DND-41 (cell line): Measurements from ENCODE around the gene RNF213.

Source experiments
- EZH2 ChIP-seq: IDR thresholded peaks from 3 replicates; pipeline ENCODE4 v1.6.1; 2012; ENCODE audit warnings: borderline replicate concordance, low read depth, mild to moderate bottlenecking, moderate library complexity, low read length, inconsistent platforms; ENCODE audit not compliant: severe bottlenecking
- TF ChIP-seq, protein P1 (sequence below): IDR thresholded peaks from 2 replicates; pipeline ENCODE4 v1.5.1; 2012; ENCODE audit warnings: borderline replicate concordance, low read length, moderate library complexity, mild to moderate bottlenecking; ENCODE audit not compliant: poor library complexity, severe bottlenecking; ENCODE audit errors: extremely low read depth

DNA sequence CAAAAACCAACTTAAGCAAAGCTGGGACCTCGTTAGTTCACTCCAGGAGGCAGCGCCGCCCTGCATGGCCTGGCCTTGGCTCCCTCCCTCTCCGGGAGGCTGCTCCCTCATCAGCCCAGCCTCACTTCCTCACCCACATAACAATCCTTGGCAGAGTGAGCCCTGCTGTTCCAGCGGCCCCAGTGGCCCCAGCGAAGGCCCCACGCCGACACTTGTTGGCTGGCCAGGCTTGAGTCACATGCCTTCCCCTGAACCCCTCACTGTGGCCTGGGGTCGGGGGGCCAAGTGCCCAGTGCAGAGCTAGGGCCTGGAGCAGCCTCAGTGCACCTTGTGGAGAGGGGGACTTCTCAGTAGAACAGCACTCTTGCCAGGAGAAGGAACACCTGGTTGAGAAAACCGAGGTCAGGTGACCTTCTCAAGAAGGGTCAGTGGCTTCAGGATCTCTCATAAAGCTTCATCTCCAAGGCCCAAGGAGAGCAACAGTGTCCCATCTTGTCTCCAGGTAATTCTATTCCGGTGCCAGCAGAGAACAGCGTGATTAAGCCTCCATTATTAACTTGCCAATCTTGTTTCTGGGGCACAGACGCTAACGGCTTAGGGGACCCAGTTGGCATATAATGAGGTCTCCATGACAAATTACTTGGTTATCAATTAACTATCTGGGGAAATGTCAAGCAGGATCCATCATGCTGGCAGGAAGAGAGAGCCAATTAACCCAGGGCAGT lies 181.1 kb downstream of the RNF213 start:
- TF ChIP-seq, protein P1, sequence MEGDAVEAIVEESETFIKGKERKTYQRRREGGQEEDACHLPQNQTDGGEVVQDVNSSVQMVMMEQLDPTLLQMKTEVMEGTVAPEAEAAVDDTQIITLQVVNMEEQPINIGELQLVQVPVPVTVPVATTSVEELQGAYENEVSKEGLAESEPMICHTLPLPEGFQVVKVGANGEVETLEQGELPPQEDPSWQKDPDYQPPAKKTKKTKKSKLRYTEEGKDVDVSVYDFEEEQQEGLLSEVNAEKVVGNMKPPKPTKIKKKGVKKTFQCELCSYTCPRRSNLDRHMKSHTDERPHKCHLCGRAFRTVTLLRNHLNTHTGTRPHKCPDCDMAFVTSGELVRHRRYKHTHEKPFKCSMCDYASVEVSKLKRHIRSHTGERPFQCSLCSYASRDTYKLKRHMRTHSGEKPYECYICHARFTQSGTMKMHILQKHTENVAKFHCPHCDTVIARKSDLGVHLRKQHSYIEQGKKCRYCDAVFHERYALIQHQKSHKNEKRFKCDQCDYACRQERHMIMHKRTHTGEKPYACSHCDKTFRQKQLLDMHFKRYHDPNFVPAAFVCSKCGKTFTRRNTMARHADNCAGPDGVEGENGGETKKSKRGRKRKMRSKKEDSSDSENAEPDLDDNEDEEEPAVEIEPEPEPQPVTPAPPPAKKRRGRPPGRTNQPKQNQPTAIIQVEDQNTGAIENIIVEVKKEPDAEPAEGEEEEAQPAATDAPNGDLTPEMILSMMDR, result no peak
- no peak for TF ChIP-seq EZH2
